T-cell (primary cell): Measurements from ENCODE around the gene NTM. TPM values are rescaled to one million over a fixed set of nuclear protein-coding genes. Genes with fewer than 3 reads are reported as not detected.

Experiments used
- ATAC-seq, 4 experiments: fragments of 200-7000 bp in 3 of 4; fragments of 150-1000 bp in 1 of 4; cut with Tn5 transposase; replicated peaks in 1 of 4; 1 replicate in 3 of 4; 2 replicates in 1 of 4; pipeline ENCODE4 v1.10.0; 2021; ENCODE audit warnings: moderate library complexity in 3 of 4, mild to moderate bottlenecking in 2 of 4, moderate number of reproducible peaks in 1 of 4
- CTCF ChIA-PET, 2 donors: fragments of 300-600 bp; sonication (Branson Sonifier 250); formaldehyde crosslinking; loops; one replicate each; lab custom pipeline; 2022; ENCODE audit warnings: antibody characterized with exemption in 2 of 2; lab: Charles Lee
- POLR2A ChIA-PET, 2 donors: fragments of 300-600 bp; sonication (Branson Sonifier 250); formaldehyde crosslinking; loops; one replicate each; lab custom pipeline; 2022; ENCODE audit warnings: antibody characterized with exemption in 2 of 2; lab: Charles Lee
- DNase-seq, 35 experiments: peaks; one replicate each; pipeline versions ENCODE4 v3.0.0 to v3.0.0-alpha.2; 2013 to 2023
- H3K27ac ChIP-seq: one replicate; pipeline ENCODE4 v1.5.1; 2013; ENCODE audit warnings: low read length
- H3K27me3 ChIP-seq, 2 experiments: replicated peaks in 1 of 2; 1 replicate in 1 of 2; 2 replicates in 1 of 2; pipeline versions ENCODE4 v1.6.1 to v1.7.0; 2013; ENCODE audit warnings: low read length in 1 of 2, mixed read lengths in 1 of 2; ENCODE audit not compliant: control insufficient read depth in 2 of 2, insufficient read depth in 2 of 2; ENCODE audit errors: extremely low read depth in 1 of 2
- H3K36me3 ChIP-seq, 2 donors: 1 replicate in 1 of 2; 2 replicates in 1 of 2; pipeline versions ENCODE4 v1.6.1 to v1.7.0; 2013; ENCODE audit warnings: low read length in 1 of 2; ENCODE audit not compliant: control insufficient read depth in 2 of 2, insufficient read depth in 1 of 2; ENCODE audit errors: extremely low read depth in 1 of 2
- H3K4me1 ChIP-seq, 2 experiments: 1 replicate in 1 of 2; 2 replicates in 1 of 2; pipeline versions ENCODE4 v1.6.1 to v1.7.0; 2013; ENCODE audit warnings: low read length in 2 of 2, mixed read lengths in 1 of 2; ENCODE audit not compliant: insufficient read depth in 2 of 2, control insufficient read depth in 1 of 2; ENCODE audit errors: extremely low read depth in 1 of 2
- H3K4me3 ChIP-seq, 2 donors: 1 replicate in 1 of 2; 2 replicates in 1 of 2; pipeline versions ENCODE4 v1.5.1 to v1.7.0; 2013; ENCODE audit warnings: mild to moderate bottlenecking in 2 of 2, low read length in 1 of 2, moderate library complexity in 1 of 2; ENCODE audit not compliant: control insufficient read depth in 1 of 2; ENCODE audit errors: extremely low read depth in 1 of 2
- H3K9me3 ChIP-seq: 2 replicates; pipeline ENCODE4 v1.7.0; 2013
- H3K27ac Mint-ChIP-seq, 2 donors: one replicate each; pipeline ENCODE4 v1.8.0; 2020 to 2021; ENCODE audit warnings: mild to moderate bottlenecking in 2 of 2, mixed read lengths in 2 of 2
- H3K27me3 Mint-ChIP-seq, 2 donors: one replicate each; pipeline ENCODE4 v1.8.0; 2021 to 2022; ENCODE audit warnings: mixed read lengths in 2 of 2
- H3K36me3 Mint-ChIP-seq: one replicate; pipeline ENCODE4 v1.8.0; 2021; ENCODE audit warnings: mixed read lengths
- H3K4me1 Mint-ChIP-seq, 3 donors: one replicate each; pipeline ENCODE4 v1.8.0; 2020 to 2022; ENCODE audit warnings: mixed read lengths in 3 of 3, mild to moderate bottlenecking in 1 of 3
- H3K4me3 Mint-ChIP-seq, 3 donors: one replicate each; pipeline ENCODE4 v1.8.0; 2020 to 2022; ENCODE audit warnings: mild to moderate bottlenecking in 3 of 3, mixed read lengths in 3 of 3, moderate library complexity in 3 of 3
- H3K9me3 Mint-ChIP-seq, 3 donors: one replicate each; pipeline ENCODE4 v1.8.0; 2020 to 2022; ENCODE audit warnings: mixed read lengths in 3 of 3
- WGBS: methylation state at CpG from one replicate; pipeline ENCODE4 v1.1.5; 2013; ENCODE audit warnings: missing lambda C conversion rate; ENCODE audit not compliant: insufficient coverage; 5-methylcytosine and 5-hydroxymethylcytosine counted together
- total RNA-seq, 35 experiments: library from RNA in 6 of 35; stranded (reverse) in 6 of 35; fragments of 120-200 nt in 1 of 35; gene quantifications; one replicate each; pipeline versions ENCODE4 v1.2.1 to v1.2.4 and lab custom pipeline; 2013 to 2026

NTM gene
- total RNA-seq, 5 donors from 2014 or later (not counting 1 experiment from before 2014, with no cell fraction given), result not detected

DNA sequence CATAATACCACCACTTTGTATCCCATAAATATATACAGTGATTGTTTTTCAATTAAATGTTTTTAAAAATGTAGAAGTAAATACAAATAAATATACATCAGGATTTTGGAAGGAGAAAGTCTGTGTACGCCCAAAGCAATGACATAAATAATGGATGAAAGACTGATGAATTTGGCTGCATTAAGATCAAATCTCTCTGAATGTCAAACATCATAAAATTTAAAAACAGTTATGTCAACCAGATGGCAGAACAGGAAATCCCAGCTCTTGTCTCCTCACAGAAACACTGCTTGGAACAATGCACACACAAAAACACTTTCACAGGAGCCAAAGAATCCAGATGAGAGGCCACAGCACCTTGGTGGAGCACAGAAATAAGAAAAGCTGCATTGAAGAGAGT lies 332.9 kb downstream of the NTM start:
- DNase-seq (no peak), ATAC-seq (no peak)
- Mint-ChIP-seq H3K4me3 (no peak overlapping the region), H3K27me3 (peaks cover 0 to 9% of the 10 kb centered on the region in 2 donors), H3K27ac (no peak overlapping the region), H3K9me3 (peaks cover 15 to 25% (median 18%) of the 10 kb centered on the region in 3 donors), H3K4me1 (no peaks in the 10 kb centered on the region), H3K36me3 (no peaks in the 10 kb centered on the region)
- CTCF ChIA-PET, result no interaction called here
- Histone ChIP-seq H3K36me3 (no peaks in the 10 kb centered on the region), H3K9me3 (no peaks in the 10 kb centered on the region), H3K4me1 (no peaks in the 10 kb centered on the region), H3K27ac (no peak overlapping the region), H3K4me3 (no peak overlapping the region), H3K27me3 (peaks cover 0 to 6% of the 10 kb centered on the region in 2 experiments)
- no CpG with 5 or more reads among the region's 1 CpG for WGBS
- POLR2A ChIA-PET, result no interaction called here

DNA sequence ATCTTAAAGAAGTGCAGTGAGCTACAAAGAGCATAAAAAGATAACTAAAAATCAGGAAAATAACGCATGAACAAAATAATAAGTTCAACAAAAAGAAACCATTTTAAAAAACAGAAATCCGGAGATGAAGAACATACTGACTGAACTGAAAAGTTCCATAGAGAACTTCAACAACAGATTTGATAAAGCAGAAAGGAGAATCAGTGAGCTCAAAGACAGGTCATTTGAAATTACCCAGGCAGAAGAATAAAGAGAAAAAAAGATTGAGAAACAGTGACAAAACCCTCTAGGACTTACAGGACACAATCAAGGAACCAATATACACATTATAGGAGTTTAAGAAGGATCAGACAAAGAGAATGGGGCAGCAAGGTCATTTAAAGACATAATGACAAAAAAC lies 334.3 kb downstream of the NTM start:
- H3K27ac Mint-ChIP-seq, result no peak overlapping the region
- Histone ChIP-seq H3K9me3 (no peaks in the 10 kb centered on the region), H3K36me3 (no peaks in the 10 kb centered on the region), H3K27ac (no peak overlapping the region), H3K4me3 (no peak overlapping the region), H3K27me3 (peaks cover 0 to 6% of the 10 kb centered on the region in 2 experiments), H3K4me1 (no peaks in the 10 kb centered on the region)
- no peaks in the 10 kb centered on the region for H3K36me3 Mint-ChIP-seq
- ATAC-seq, result no peak
- no peak overlapping the region for H3K4me3 Mint-ChIP-seq
- H3K4me1 Mint-ChIP-seq, result no peaks in the 10 kb centered on the region
- WGBS, result no CpG with 5 or more reads among the region's 2 CpGs
- DNase-seq, result no peak
- H3K9me3 Mint-ChIP-seq, result peaks cover 18 to 26% (median 21%) of the 10 kb centered on the region in 3 donors
- CTCF ChIA-PET, result interaction anchor here in 1 of 2 donors (0.6 kb wide), 1 partner anchor 30 kb away, joined by 3 read pairs; no protein-coding TSS in a partner anchor
- POLR2A ChIA-PET, result no interaction called here
- peaks cover 0 to 4% of the 10 kb centered on the region in 2 donors for H3K27me3 Mint-ChIP-seq

GRCh38 chr11:131710511-131710910 lies 340.1 kb downstream of the NTM start:
- ATAC-seq (no peak), DNase-seq (no peak)
- ChIA-PET POLR2A (no interaction called here), CTCF (no interaction called here)
- no peaks in the 10 kb centered on the region for H3K27me3 Mint-ChIP-seq
- H3K4me1 ChIP-seq, result no peaks in the 10 kb centered on the region
- no peak overlapping the region for H3K27ac ChIP-seq
- no peaks in the 10 kb centered on the region for H3K36me3 Mint-ChIP-seq
- peaks cover 15 to 21% (median 18%) of the 10 kb centered on the region in 3 donors for H3K9me3 Mint-ChIP-seq
- H3K9me3 ChIP-seq, result no peaks in the 10 kb centered on the region
- no peak overlapping the region for H3K4me3 ChIP-seq
- H3K27ac Mint-ChIP-seq, result no peak overlapping the region
- no peak overlapping the region for H3K4me3 Mint-ChIP-seq
- no peaks in the 10 kb centered on the region for H3K4me1 Mint-ChIP-seq
- no peaks in the 10 kb centered on the region for H3K36me3 ChIP-seq
- WGBS, result no CpG with 5 or more reads among the region's 2 CpGs
- H3K27me3 ChIP-seq, result no peaks in the 10 kb centered on the region

- H3K27ac ChIP-seq, result no peak overlapping the region
- no peaks in the 10 kb centered on the region for H3K36me3 ChIP-seq
- no peak overlapping the region for H3K27ac Mint-ChIP-seq
- ATAC-seq (no peak), DNase-seq (no peak)
- no peak overlapping the region for H3K4me3 ChIP-seq
- ChIA-PET POLR2A (no interaction called here), CTCF (no interaction called here)
- no peak overlapping the region for H3K4me3 Mint-ChIP-seq
- 48% methylated on average over 2 of the region's 5 CpGs for WGBS
- no peaks in the 10 kb centered on the region for H3K27me3 Mint-ChIP-seq
- no peaks in the 10 kb centered on the region for H3K27me3 ChIP-seq
- H3K4me1 Mint-ChIP-seq, result no peaks in the 10 kb centered on the region
- H3K4me1 ChIP-seq, result no peaks in the 10 kb centered on the region
- peaks cover 13 to 24% (median 17%) of the 10 kb centered on the region in 3 donors for H3K9me3 Mint-ChIP-seq
- H3K36me3 Mint-ChIP-seq, result no peaks in the 10 kb centered on the region
- H3K9me3 ChIP-seq, result no peaks in the 10 kb centered on the region
Observed at GRCh38 chr11:131712897-131713296, 342.5 kb downstream of the NTM start.

DNA sequence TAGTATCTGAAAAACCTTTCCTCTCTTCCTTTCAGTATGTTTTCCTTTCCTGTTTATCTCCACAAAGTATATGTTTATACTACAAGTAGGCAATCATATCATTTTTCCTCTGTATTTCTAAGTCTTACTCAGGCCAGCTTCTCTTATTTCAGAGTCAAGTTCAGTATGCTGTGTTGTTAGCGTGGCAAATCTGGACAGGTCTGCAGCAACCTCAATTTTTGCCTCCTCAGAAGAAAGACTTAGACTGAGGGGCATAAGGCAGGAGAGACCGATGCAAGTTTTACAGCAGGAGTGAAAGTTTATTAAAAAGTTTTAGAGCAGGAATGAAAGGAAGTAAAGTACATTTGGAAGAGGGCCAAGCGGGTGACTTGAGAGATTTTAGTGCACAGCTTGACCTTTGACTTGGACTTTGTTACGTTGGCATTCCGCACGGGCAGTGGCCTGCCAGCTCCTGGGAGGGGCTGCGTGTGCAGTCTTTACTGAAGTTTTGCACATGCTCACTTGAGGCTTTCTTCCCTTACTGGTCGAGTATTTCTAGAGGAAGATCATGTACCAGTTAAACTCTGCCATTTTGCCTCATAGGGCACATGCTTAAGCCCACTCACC lies 343.2 kb downstream of the NTM start:
- Histone ChIP-seq H3K27me3 (no peaks in the 10 kb centered on the region), H3K9me3 (no peaks in the 10 kb centered on the region), H3K36me3 (no peaks in the 10 kb centered on the region), H3K4me1 (no peaks in the 10 kb centered on the region), H3K4me3 (no peak overlapping the region), H3K27ac (no peak overlapping the region)
- Mint-ChIP-seq H3K27me3 (no peaks in the 10 kb centered on the region), H3K4me1 (no peaks in the 10 kb centered on the region), H3K36me3 (no peaks in the 10 kb centered on the region), H3K4me3 (no peak overlapping the region), H3K27ac (no peak overlapping the region), H3K9me3 (peaks cover 12 to 23% (median 17%) of the 10 kb centered on the region in 3 donors)
- ChIA-PET CTCF (no interaction called here), POLR2A (no interaction called here)
- 89% methylated on average over 7 of the region's 8 CpGs for WGBS
- no peak for DNase-seq
- ATAC-seq, result no peak

DNA sequence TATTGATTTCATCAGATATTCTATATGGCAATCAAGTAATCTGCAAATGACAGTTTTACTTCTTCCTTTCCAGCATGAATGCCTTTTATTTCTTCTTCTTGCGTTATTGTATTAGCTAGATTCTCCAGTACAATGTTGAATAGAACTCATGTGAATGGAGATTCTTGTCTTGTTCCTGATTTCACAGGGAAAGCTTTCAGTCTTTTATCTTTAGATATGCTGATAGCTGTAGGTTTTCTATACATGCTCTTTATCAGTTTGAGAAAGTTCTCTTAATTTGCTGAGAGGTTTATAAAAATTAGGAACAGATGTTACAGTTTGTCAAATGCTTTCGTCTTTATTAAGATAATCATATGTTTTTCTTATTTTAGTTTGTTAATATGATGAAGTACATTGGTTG lies 347.2 kb downstream of the NTM start:
- no peaks in the 10 kb centered on the region for H3K9me3 ChIP-seq
- H3K4me3 Mint-ChIP-seq, result no peak overlapping the region
- ATAC-seq, result no peak
- ChIA-PET CTCF (no interaction called here), POLR2A (no interaction called here)
- no CpG with 5 or more reads among the region's 2 CpGs for WGBS
- H3K27ac ChIP-seq, result no peak overlapping the region
- no peak overlapping the region for H3K27ac Mint-ChIP-seq
- H3K4me1 Mint-ChIP-seq, result no peaks in the 10 kb centered on the region
- no peak for DNase-seq
- H3K36me3 ChIP-seq, result no peaks in the 10 kb centered on the region
- H3K4me3 ChIP-seq, result no peak overlapping the region
- H3K36me3 Mint-ChIP-seq, result no peaks in the 10 kb centered on the region
- no peaks in the 10 kb centered on the region for H3K4me1 ChIP-seq
- peaks cover 0 to 4% of the 10 kb centered on the region in 2 donors for H3K27me3 Mint-ChIP-seq
- H3K27me3 ChIP-seq, result no peaks in the 10 kb centered on the region
- peaks cover 3 to 17% (median 12%) of the 10 kb centered on the region in 3 donors for H3K9me3 Mint-ChIP-seq
